ENCODE data around the gene SEL1L. TPM values are rescaled to one million over a fixed set of nuclear protein-coding genes. Genes with fewer than 3 reads are reported as not detected.

Gene SEL1L
- total and polyA plus RNA-seq, 2 of the 13 experiments (the other 11 are each of a cell fraction or from before 2014, with no cell fraction given), result 15.3 to 61.0 TPM

- TF ChIP-seq RFXAP (CRISPR knock-in tag; IDR thresholded peaks at IDR 0.05; ENCODE audit: borderline replicate concordance) (peak; percentile 54), ZNF7 (CRISPR knock-in tag; IDR thresholded peaks at IDR 0.05) (no peak), IRF9 (CRISPR knock-in tag; IDR thresholded peaks at IDR 0.05; ENCODE audit: borderline replicate concordance) (peak; percentile 81; the same call in 1 of the 2 replicates), HNF1A (IDR thresholded peaks at IDR 0.05; ENCODE audit: low read depth) (peak; percentile 97), HNF1A (CRISPR knock-in tag; IDR thresholded peaks at IDR 0.05; ENCODE audit: borderline replicate concordance) (peak; percentile 98), NR3C1 (CRISPR knock-in tag; IDR thresholded peaks at IDR 0.05) (no peak), EP300 (IDR thresholded peaks at IDR 0.05; ENCODE audit: low read depth in 2 of 2, low read length in 2 of 2) (0 out of 4 replicates have a peak, but pooled peaks of 1 of the 2 experiments have one; percentile 22), EP300 (CRISPR knock-in tag; IDR thresholded peaks at IDR 0.05; ENCODE audit: borderline replicate concordance) (no peak), KMT2A (CRISPR knock-in tag; IDR thresholded peaks at IDR 0.05) (peak; percentile 83), ZSCAN21 (CRISPR knock-in tag; IDR thresholded peaks at IDR 0.05; ENCODE audit: borderline replicate concordance) (peak; percentile 43; the same call in 1 of the 2 replicates), SRSF4 (IDR thresholded peaks at IDR 0.05; ENCODE audit: low read depth, low read length, poor library complexity, severe bottlenecking) (no peak), FOXK2 (IDR thresholded peaks at IDR 0.05) (no peak), RAD51 (IDR thresholded peaks at IDR 0.05; ENCODE audit: borderline replicate concordance) (no peak), ZNF362 (CRISPR knock-in tag; IDR thresholded peaks at IDR 0.05; ENCODE audit: borderline replicate concordance) (no peak), HNRNPL (IDR thresholded peaks at IDR 0.05; ENCODE audit: low read depth, low read length) (0 out of 2 replicates have a peak, but pooled peaks have one; percentile 56), ZNF441 (CRISPR knock-in tag; IDR thresholded peaks at IDR 0.05; ENCODE audit: borderline replicate concordance) (no peak), ZNF546 (CRISPR knock-in tag; conservative IDR thresholded peaks at IDR 0.05) (0 out of 2 replicates have a peak, but pooled peaks have one; percentile 40), RBM39 (IDR thresholded peaks at IDR 0.05; ENCODE audit: low read depth, low read length, poor library complexity, severe bottlenecking) (peak; percentile 76), ZNF282 (IDR thresholded peaks at IDR 0.05; ENCODE audit: partially characterized antibody) (no peak), ZNF772 (CRISPR knock-in tag; IDR thresholded peaks at IDR 0.05) (peak; percentile 70; the same call in 1 of the 2 replicates), NFIB (CRISPR knock-in tag; IDR thresholded peaks at IDR 0.05; ENCODE audit: borderline replicate concordance) (no peak), PBX2 (CRISPR knock-in tag; IDR thresholded peaks at IDR 0.05) (no peak), NCOA2 (CRISPR knock-in tag; IDR thresholded peaks at IDR 0.05) (no peak)
Measured at GRCh38 chr14:81533536-81534343, at the start of gene SEL1L (continued).
